ENCODE results near the gene CPM. TPM values are rescaled to one million over a fixed set of nuclear protein-coding genes. Genes with fewer than 3 reads are reported as not detected.

Gene CPM
- total RNA-seq, 1 experiment from 2014 or later: 4.2 TPM

GRCh38 chr12:68873316-68873715 is 59.7 kb downstream of the CPM start:
- intact Hi-C loops (cut with micrococcal nuclease; ENCODE audit: unreplicated experiment): no loop called here
- Histone ChIP-seq H3K27me3 (ENCODE audit: insufficient read depth, low read depth) (no peaks in the 10 kb centered on the region), H2AFZ (no peak overlapping the region), H3F3A (ENCODE audit: insufficient read depth, low read depth) (no peaks in the 10 kb centered on the region), H3K4me2 (no peak overlapping the region), H3K9me3 (ENCODE audit: insufficient read depth, low read depth) (no peaks in the 10 kb centered on the region), H3K9me2 (ENCODE audit: insufficient read depth) (no peaks in the 10 kb centered on the region), H3K36me3 (ENCODE audit: low read depth) (no peaks in the 10 kb centered on the region), H3K4me1 (replicated peaks; ENCODE audit: insufficient read depth) (no peaks in the 10 kb centered on the region), H3K4me3 (no peak overlapping the region), H4K20me1 (ENCODE audit: insufficient read depth) (no peaks in the 10 kb centered on the region), H3K79me2 (ENCODE audit: low read depth) (no peaks in the 10 kb centered on the region), H3K27ac (no peak overlapping the region)
- CTCF ChIA-PET: no interaction called here
- no TSS peak for BruUV-seq (replicated peaks)
- TF ChIP-seq EZH2 (IDR thresholded peaks at IDR 0.05; ENCODE audit: low read depth) (no peak), CTCF (conservative IDR thresholded peaks at IDR 0.05) (no peak)
- POLR2A ChIA-PET (ENCODE audit: unreplicated experiment): no interaction called here
- no peak for DNase-seq

GRCh38 chr12:68871921-68872320 is 61.0 kb downstream of the CPM start:
- H3K79me2 ChIP-seq (ENCODE audit: low read depth): no peaks in the 10 kb centered on the region
- no peaks in the 10 kb centered on the region for H4K20me1 ChIP-seq (ENCODE audit: insufficient read depth)
- CTCF ChIA-PET: no interaction called here
- intact Hi-C loops (cut with micrococcal nuclease; ENCODE audit: unreplicated experiment): loop anchor here (1.0 kb wide), 1 partner anchor 198 kb away; no protein-coding TSS in a partner anchor
- no peaks in the 10 kb centered on the region for H3K36me3 ChIP-seq (ENCODE audit: low read depth)
- BruUV-seq (replicated peaks): no TSS peak
- no peaks in the 10 kb centered on the region for H3K27me3 ChIP-seq (ENCODE audit: insufficient read depth, low read depth)
- DNase-seq: peak in 1 of 2 experiments; percentile 8
- no peak overlapping the region for H3K4me3 ChIP-seq
- TF ChIP-seq CTCF (conservative IDR thresholded peaks at IDR 0.05): peak; percentile 42; the same call in 1 of the 2 replicates
- TF ChIP-seq EZH2 (IDR thresholded peaks at IDR 0.05; ENCODE audit: low read depth): no peak
- H3K4me1 ChIP-seq (replicated peaks; ENCODE audit: insufficient read depth): no peaks in the 10 kb centered on the region
- H3F3A ChIP-seq (ENCODE audit: insufficient read depth, low read depth): no peaks in the 10 kb centered on the region
- no peak overlapping the region for H3K4me2 ChIP-seq
- no peak overlapping the region for H3K27ac ChIP-seq
- POLR2A ChIA-PET (ENCODE audit: unreplicated experiment): no interaction called here
- no peaks in the 10 kb centered on the region for H3K9me3 ChIP-seq (ENCODE audit: insufficient read depth, low read depth)
- no peak overlapping the region for H2AFZ ChIP-seq
- no peaks in the 10 kb centered on the region for H3K9me2 ChIP-seq (ENCODE audit: insufficient read depth)

- no peak for DNase-seq
- H3K4me2 ChIP-seq: no peak overlapping the region
- intact Hi-C loops (cut with micrococcal nuclease; ENCODE audit: unreplicated experiment): no loop called here
- POLR2A ChIA-PET (ENCODE audit: unreplicated experiment): no interaction called here
- no peaks in the 10 kb centered on the region for H3K36me3 ChIP-seq (ENCODE audit: low read depth)
- no peaks in the 10 kb centered on the region for H4K20me1 ChIP-seq (ENCODE audit: insufficient read depth)
- TF ChIP-seq CTCF (conservative IDR thresholded peaks at IDR 0.05) (no peak), EZH2 (IDR thresholded peaks at IDR 0.05; ENCODE audit: low read depth) (no peak)
- no peaks in the 10 kb centered on the region for H3K4me1 ChIP-seq (replicated peaks; ENCODE audit: insufficient read depth)
- no peaks in the 10 kb centered on the region for H3K27me3 ChIP-seq (ENCODE audit: insufficient read depth, low read depth)
- no peak overlapping the region for H3K27ac ChIP-seq
- CTCF ChIA-PET: no interaction called here
- no TSS peak for BruUV-seq (replicated peaks)
- no peak overlapping the region for H3K4me3 ChIP-seq
- no peak overlapping the region for H2AFZ ChIP-seq
- H3F3A ChIP-seq (ENCODE audit: insufficient read depth, low read depth): no peaks in the 10 kb centered on the region
- H3K9me3 ChIP-seq (ENCODE audit: insufficient read depth, low read depth): no peaks in the 10 kb centered on the region
- H3K9me2 ChIP-seq (ENCODE audit: insufficient read depth): no peaks in the 10 kb centered on the region
- no peaks in the 10 kb centered on the region for H3K79me2 ChIP-seq (ENCODE audit: low read depth)
Observed at GRCh38 chr12:68871396-68871795, 61.6 kb downstream of the CPM start.
